ENCODE measurements around the gene RELA.

- no peak for TF ChIP-seq REST (IDR thresholded peaks at IDR 0.05; ENCODE audit: low read depth)
- TF ChIP-seq, protein P1, sequence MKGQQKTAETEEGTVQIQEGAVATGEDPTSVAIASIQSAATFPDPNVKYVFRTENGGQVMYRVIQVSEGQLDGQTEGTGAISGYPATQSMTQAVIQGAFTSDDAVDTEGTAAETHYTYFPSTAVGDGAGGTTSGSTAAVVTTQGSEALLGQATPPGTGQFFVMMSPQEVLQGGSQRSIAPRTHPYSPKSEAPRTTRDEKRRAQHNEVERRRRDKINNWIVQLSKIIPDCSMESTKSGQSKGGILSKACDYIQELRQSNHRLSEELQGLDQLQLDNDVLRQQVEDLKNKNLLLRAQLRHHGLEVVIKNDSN (IDR thresholded peaks at IDR 0.05), result no peak
- TF ChIP-seq YY1 (IDR thresholded peaks at IDR 0.05; ENCODE audit: low read depth), result no peak
- TF ChIP-seq MAX (IDR thresholded peaks at IDR 0.05), result no peak
- no peak for TF ChIP-seq ZBTB7A (IDR thresholded peaks at IDR 0.05; ENCODE audit: low read depth)
- no peak for TF ChIP-seq RAD21 (IDR thresholded peaks at IDR 0.05; ENCODE audit: low read depth)
- TF ChIP-seq EP300 (IDR thresholded peaks at IDR 0.05; ENCODE audit: borderline replicate concordance), result no peak
- no peak for TF ChIP-seq CREB1 (IDR thresholded peaks at IDR 0.05; ENCODE audit: low read depth)
- TF ChIP-seq TAF1 (IDR thresholded peaks at IDR 0.05; ENCODE audit: low read depth), result no peak
- TF ChIP-seq CEBPB (IDR thresholded peaks at IDR 0.05), result no peak
- no peak for TF ChIP-seq TCF12 (IDR thresholded peaks at IDR 0.05; ENCODE audit: low read depth)
- no peak for TF ChIP-seq TEAD4 (IDR thresholded peaks at IDR 0.05)
- TF ChIP-seq EGR1 (IDR thresholded peaks at IDR 0.05), result no peak
- no peak for TF ChIP-seq FOXM1 (IDR thresholded peaks at IDR 0.05; ENCODE audit: borderline replicate concordance, low read depth)
These were observed 12.0 kb downstream of the RELA start for GRCh38 chr11:65650547-65651338.

Data from Ishikawa (cell line).